IPS-18a (cell line): ENCODE measurements around the gene SEZ6L.

Experiments used
- H3K27ac ChIP-seq: one replicate; pipeline ENCODE4 v1.5.1; 2013; ENCODE audit warnings: low read length
- H3K27me3 ChIP-seq: one replicate; pipeline ENCODE4 v1.6.1; 2013; ENCODE audit warnings: mild to moderate bottlenecking, low read length; ENCODE audit not compliant: control insufficient read depth, insufficient read depth
- H3K36me3 ChIP-seq: one replicate; pipeline ENCODE4 v1.6.1; 2013; ENCODE audit warnings: low read depth, low read length; ENCODE audit not compliant: control insufficient read depth
- H3K4me1 ChIP-seq: one replicate; pipeline ENCODE4 v1.6.1; 2013; ENCODE audit warnings: low read depth, low read length; ENCODE audit not compliant: control insufficient read depth
- H3K4me3 ChIP-seq: one replicate; pipeline ENCODE4 v1.5.1; 2013; ENCODE audit warnings: low read length
- H3K9ac ChIP-seq: one replicate; pipeline ENCODE4 v1.6.1; 2013; ENCODE audit warnings: mild to moderate bottlenecking, low read length, moderate library complexity
- H3K9me3 ChIP-seq: one replicate; pipeline ENCODE4 v1.6.1; 2013; ENCODE audit warnings: low read depth, low read length; ENCODE audit not compliant: control insufficient read depth

The SEZ6L gene

GRCh38 chr22:26286091-26286820 is 117.0 kb downstream of the SEZ6L start:
- Histone ChIP-seq H3K27ac (no peak overlapping the region), H3K9me3 (no peaks in the 10 kb centered on the region), H3K36me3 (no peaks in the 10 kb centered on the region), H3K27me3 (no peaks in the 10 kb centered on the region), H3K4me3 (no peak overlapping the region), H3K4me1 (no peaks in the 10 kb centered on the region), H3K9ac (no peak overlapping the region)

- Histone ChIP-seq H3K4me1 (no peaks in the 10 kb centered on the region), H3K27ac (no peak overlapping the region)
Measured at GRCh38 chr22:26287382-26288225, 118.3 kb downstream of the SEZ6L start.

GRCh38 chr22:26289611-26290101 is 120.4 kb downstream of the SEZ6L start:
- Histone ChIP-seq H3K27ac (no peak overlapping the region), H3K4me1 (peaks cover 8% of the 10 kb centered on the region), H3K9ac (no peak overlapping the region), H3K36me3 (no peaks in the 10 kb centered on the region), H3K9me3 (no peaks in the 10 kb centered on the region), H3K4me3 (no peak overlapping the region), H3K27me3 (no peaks in the 10 kb centered on the region)

More at GRCh38 chr22:26287382-26288225, 118.3 kb downstream of the SEZ6L start:
- Histone ChIP-seq H3K27me3 (no peaks in the 10 kb centered on the region), H3K9me3 (no peaks in the 10 kb centered on the region), H3K36me3 (no peaks in the 10 kb centered on the region), H3K9ac (no peak overlapping the region), H3K4me3 (no peak overlapping the region)

- Histone ChIP-seq H3K27ac (no peak overlapping the region), H3K9ac (no peak overlapping the region), H3K4me1 (peaks cover 20% of the 10 kb centered on the region)
Measured at GRCh38 chr22:26291940-26292666, 122.8 kb downstream of the SEZ6L start.

GRCh38 chr22:26292667-26292995 is 123.4 kb downstream of the SEZ6L start:
- Histone ChIP-seq H3K4me3 (no peak overlapping the region), H3K4me1 (peaks cover 20% of the 10 kb centered on the region), H3K9me3 (no peaks in the 10 kb centered on the region), H3K27ac (no peak overlapping the region), H3K27me3 (no peaks in the 10 kb centered on the region), H3K9ac (no peak overlapping the region), H3K36me3 (no peaks in the 10 kb centered on the region)

More at GRCh38 chr22:26291940-26292666, 122.8 kb downstream of the SEZ6L start:
- Histone ChIP-seq H3K9me3 (no peaks in the 10 kb centered on the region), H3K36me3 (no peaks in the 10 kb centered on the region), H3K27me3 (no peaks in the 10 kb centered on the region), H3K4me3 (no peak overlapping the region)

GRCh38 chr22:26295563-26296126 is 126.4 kb downstream of the SEZ6L start:
- Histone ChIP-seq H3K4me1 (peaks cover 20% of the 10 kb centered on the region), H3K9ac (no peak overlapping the region), H3K4me3 (no peak overlapping the region)

GRCh38 chr22:26298605-26299310 is 129.5 kb downstream of the SEZ6L start:
- no peak overlapping the region for H3K9ac ChIP-seq
- H3K4me1 ChIP-seq: peaks cover 20% of the 10 kb centered on the region
- no peaks in the 10 kb centered on the region for H3K9me3 ChIP-seq
- H3K27me3 ChIP-seq: no peaks in the 10 kb centered on the region
- no peak overlapping the region for H3K4me3 ChIP-seq
- no peaks in the 10 kb centered on the region for H3K36me3 ChIP-seq
- H3K27ac ChIP-seq: no peak overlapping the region

More at GRCh38 chr22:26295563-26296126, 126.4 kb downstream of the SEZ6L start:
- Histone ChIP-seq H3K27me3 (no peaks in the 10 kb centered on the region), H3K36me3 (no peaks in the 10 kb centered on the region), H3K27ac (no peak overlapping the region), H3K9me3 (no peaks in the 10 kb centered on the region)

GRCh38 chr22:26302726-26303125 is 133.5 kb downstream of the SEZ6L start:
- H3K27ac ChIP-seq: no peak overlapping the region

GRCh38 chr22:26303475-26303874 is 134.2 kb downstream of the SEZ6L start:
- no peaks in the 10 kb centered on the region for H3K36me3 ChIP-seq
- no peak overlapping the region for H3K4me3 ChIP-seq
- no peak overlapping the region for H3K27ac ChIP-seq
- H3K4me1 ChIP-seq: no peaks in the 10 kb centered on the region
- no peaks in the 10 kb centered on the region for H3K27me3 ChIP-seq
- no peaks in the 10 kb centered on the region for H3K9me3 ChIP-seq
- no peak overlapping the region for H3K9ac ChIP-seq

More at GRCh38 chr22:26302726-26303125, 133.5 kb downstream of the SEZ6L start:
- Histone ChIP-seq H3K4me1 (no peaks in the 10 kb centered on the region), H3K36me3 (no peaks in the 10 kb centered on the region), H3K4me3 (no peak overlapping the region), H3K9ac (no peak overlapping the region), H3K27me3 (no peaks in the 10 kb centered on the region), H3K9me3 (no peaks in the 10 kb centered on the region)

GRCh38 chr22:26304730-26305129 is 135.5 kb downstream of the SEZ6L start:
- Histone ChIP-seq H3K27me3 (no peaks in the 10 kb centered on the region), H3K4me3 (no peak overlapping the region), H3K27ac (no peak overlapping the region), H3K36me3 (no peaks in the 10 kb centered on the region), H3K9me3 (no peaks in the 10 kb centered on the region), H3K9ac (no peak overlapping the region), H3K4me1 (no peaks in the 10 kb centered on the region)
